ACC112 (cell line): ENCODE measurements around the gene HYOU1.
A peak's percentile ranks its signal among the peaks of the same experiment; 100 is the strongest.
"Not testable (repeated sequence)": the region's sequence is repeated elsewhere in the genome, so short reads cannot be mapped to it uniquely, and the experiment has no call there.

Experiments
- H2AFZ ChIP-seq: fragments of 200-600 bp; sonication (generic); one replicate; pipeline ENCODE4 v1.6.0; 2017; ENCODE audit warnings: antibody characterized with exemption, low read length; ENCODE audit not compliant: unreplicated experiment
- H3K27ac ChIP-seq: fragments of 200-600 bp; sonication (generic); 2 replicates; pipeline ENCODE4 v1.5.1; 2014; ENCODE audit warnings: low read depth, mild to moderate bottlenecking, antibody characterized with exemption, low read length, moderate library complexity
- H3K27me3 ChIP-seq: fragments of 200-600 bp; sonication (generic); 2 replicates; pipeline ENCODE4 v1.6.1; 2014; ENCODE audit warnings: mild to moderate bottlenecking, antibody characterized with exemption, low read length, moderate library complexity, mixed read lengths; ENCODE audit not compliant: insufficient read depth
- H3K36me3 ChIP-seq: fragments of 200-600 bp; sonication (generic); 2 replicates; pipeline ENCODE4 v1.6.1; 2016; ENCODE audit warnings: mild to moderate bottlenecking, antibody characterized with exemption, low read length, moderate library complexity, mixed read lengths; ENCODE audit not compliant: insufficient read depth
- H3K4me1 ChIP-seq: fragments of 200-600 bp; sonication (generic); one replicate; pipeline ENCODE4 v1.6.1; 2016; ENCODE audit warnings: low read length, mixed read lengths; ENCODE audit not compliant: insufficient read depth, unreplicated experiment, control insufficient read depth
- H3K4me3 ChIP-seq: fragments of 200-600 bp; sonication (generic); 2 replicates; pipeline ENCODE4 v1.5.1; 2014; ENCODE audit warnings: mild to moderate bottlenecking, low read depth, low read length
- H3K79me2 ChIP-seq: fragments of 200-600 bp; sonication (generic); one replicate; pipeline ENCODE4 v1.6.0; 2016; ENCODE audit warnings: low read length; ENCODE audit not compliant: control insufficient read depth, unreplicated experiment, insufficient read depth

HYOU1 gene

DNA sequence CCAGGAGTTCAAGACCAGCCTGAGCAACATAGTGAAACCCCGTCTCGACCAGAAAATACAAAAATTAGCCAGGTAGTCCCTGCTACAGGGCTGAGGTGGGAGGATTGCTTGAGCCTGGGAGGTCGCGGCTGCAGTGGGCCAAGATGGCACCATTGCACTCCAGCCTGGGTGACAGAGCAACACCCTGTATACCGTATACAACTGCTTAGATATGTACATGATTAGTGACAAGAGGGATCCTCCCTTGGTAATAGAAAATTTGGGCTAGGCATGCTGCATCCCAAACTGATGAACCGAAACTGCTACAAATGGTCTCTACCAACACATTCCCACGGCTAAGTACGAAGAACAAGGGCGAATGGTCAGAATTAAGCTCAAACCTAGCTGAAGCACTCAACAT lies 14.1 kb downstream of the HYOU1 start:
- no peaks in the 10 kb centered on the region for H3K79me2 ChIP-seq
- no peaks in the 10 kb centered on the region for H3K27me3 ChIP-seq
- no peak overlapping the region for H3K4me3 ChIP-seq

GRCh38 chr11:119041821-119042514 lies 15.0 kb downstream of the HYOU1 start:
- Histone ChIP-seq H3K27me3 (no peaks in the 10 kb centered on the region), H3K79me2 (no peaks in the 10 kb centered on the region), H3K4me3 (no peak overlapping the region), H3K4me1 (no peaks in the 10 kb centered on the region), H3K27ac (no peak overlapping the region), H2AFZ (no peak overlapping the region), H3K36me3 (no peaks in the 10 kb centered on the region)

More for the DNA sequence above, 14.1 kb downstream of the HYOU1 start:
- Histone ChIP-seq H3K27ac (no peak overlapping the region), H3K36me3 (no peaks in the 10 kb centered on the region), H3K4me1 (no peaks in the 10 kb centered on the region), H2AFZ (no peak overlapping the region)

GRCh38 chr11:119039471-119039870 lies 17.5 kb downstream of the HYOU1 start:
- H3K4me1 ChIP-seq, H2AFZ ChIP-seq, H3K36me3 ChIP-seq, H3K4me3 ChIP-seq, H3K27ac ChIP-seq, H3K27me3 ChIP-seq, H3K79me2 ChIP-seq: not testable (repeated sequence)

DNA sequence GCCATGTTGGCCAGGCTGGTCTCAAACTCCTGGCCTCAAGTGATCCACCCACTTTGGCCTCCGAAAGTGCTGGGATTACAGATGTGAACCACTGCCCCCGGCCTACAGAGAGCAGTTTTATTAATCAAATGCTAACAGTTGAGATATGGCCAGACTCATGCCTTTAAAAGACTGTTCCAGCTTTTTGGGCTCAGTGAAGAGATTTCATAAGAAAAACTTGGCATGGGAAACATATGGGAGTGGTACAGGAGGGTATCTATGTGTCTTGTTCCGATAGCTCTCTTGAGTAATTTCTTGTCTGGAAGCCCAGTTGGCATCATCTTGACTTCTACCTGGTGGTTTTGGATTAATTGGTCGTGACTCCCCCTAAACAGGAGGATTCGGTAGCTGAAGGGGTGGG lies 18.1 kb downstream of the HYOU1 start:
- Histone ChIP-seq H2AFZ (no peak overlapping the region), H3K27ac (no peak overlapping the region), H3K79me2 (no peaks in the 10 kb centered on the region), H3K27me3 (no peaks in the 10 kb centered on the region), H3K4me3 (no peak overlapping the region), H3K4me1 (no peaks in the 10 kb centered on the region), H3K36me3 (no peaks in the 10 kb centered on the region)

GRCh38 chr11:119034813-119035212 lies 22.2 kb downstream of the HYOU1 start:
- H3K27ac ChIP-seq: no peak overlapping the region
- no peak overlapping the region for H3K4me3 ChIP-seq
- H2AFZ ChIP-seq: no peak overlapping the region
- H3K36me3 ChIP-seq: no peaks in the 10 kb centered on the region
- no peaks in the 10 kb centered on the region for H3K79me2 ChIP-seq
- H3K27me3 ChIP-seq: no peaks in the 10 kb centered on the region
- no peaks in the 10 kb centered on the region for H3K4me1 ChIP-seq

DNA sequence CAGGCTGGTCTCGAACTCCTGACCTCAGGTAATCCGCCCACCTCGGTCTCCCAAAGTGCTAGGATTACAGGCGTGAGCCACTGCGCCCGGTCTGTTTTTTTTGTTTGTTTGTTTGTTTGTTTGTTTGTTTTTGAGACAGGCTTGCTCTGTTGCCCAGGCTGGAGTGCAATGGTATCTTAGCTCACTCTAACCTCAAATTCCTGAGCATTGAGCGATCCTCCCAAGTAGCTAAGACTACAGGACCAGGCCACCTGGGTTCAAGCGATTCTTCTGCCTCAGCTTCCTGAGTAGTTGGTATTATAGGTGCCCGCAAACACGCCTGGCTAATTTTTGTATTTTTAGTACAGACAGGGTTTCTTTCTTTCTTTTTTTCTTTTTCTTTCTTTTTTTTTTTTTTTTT lies 23.6 kb downstream of the HYOU1 start:
- not testable (repeated sequence) for H3K4me3 ChIP-seq, H3K27ac ChIP-seq, H3K79me2 ChIP-seq, H3K4me1 ChIP-seq, H3K27me3 ChIP-seq, H3K36me3 ChIP-seq, H2AFZ ChIP-seq

DNA sequence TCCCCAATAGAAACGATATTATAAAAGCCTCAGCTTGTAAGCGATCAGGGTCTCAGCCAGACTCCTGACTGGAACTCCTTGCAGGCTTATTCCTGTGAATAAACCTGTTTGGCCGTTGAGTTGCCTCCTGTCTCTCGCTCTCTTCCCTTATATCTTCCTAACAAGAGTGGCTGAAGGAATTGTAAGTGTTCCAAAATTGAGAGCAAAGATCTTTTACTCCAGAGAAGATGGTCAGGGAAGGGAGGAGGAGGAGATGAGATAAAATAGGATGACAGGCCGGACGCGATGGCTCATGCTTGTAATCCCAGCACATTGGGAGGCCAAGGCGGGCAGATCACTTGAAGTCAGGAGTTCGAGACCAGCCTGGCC lies 25.1 kb downstream of the HYOU1 start:
- no peaks in the 10 kb centered on the region for H3K36me3 ChIP-seq
- no peak overlapping the region for H3K27ac ChIP-seq
- no peaks in the 10 kb centered on the region for H3K27me3 ChIP-seq
- no peak overlapping the region for H3K4me3 ChIP-seq
- H2AFZ ChIP-seq: no peak overlapping the region
- no peaks in the 10 kb centered on the region for H3K4me1 ChIP-seq
- no peaks in the 10 kb centered on the region for H3K79me2 ChIP-seq

- Histone ChIP-seq H3K36me3 (no peaks in the 10 kb centered on the region), H3K4me1 (no peaks in the 10 kb centered on the region), H3K27me3 (no peaks in the 10 kb centered on the region), H3K27ac (no peak within 1 kb of the TSS), H3K4me3 (peak within 1 kb of the TSS; percentile 88), H3K79me2 (no peaks in the 10 kb centered on the region), H2AFZ (peak within 1 kb of the TSS; percentile 83)
Observed at GRCh38 chr11:119030329-119031047, 26.5 kb downstream of the HYOU1 start, which contains the start of gene SLC37A4. Gene SLC37A4 (minus strand): TSS chr11:119030877.

DNA sequence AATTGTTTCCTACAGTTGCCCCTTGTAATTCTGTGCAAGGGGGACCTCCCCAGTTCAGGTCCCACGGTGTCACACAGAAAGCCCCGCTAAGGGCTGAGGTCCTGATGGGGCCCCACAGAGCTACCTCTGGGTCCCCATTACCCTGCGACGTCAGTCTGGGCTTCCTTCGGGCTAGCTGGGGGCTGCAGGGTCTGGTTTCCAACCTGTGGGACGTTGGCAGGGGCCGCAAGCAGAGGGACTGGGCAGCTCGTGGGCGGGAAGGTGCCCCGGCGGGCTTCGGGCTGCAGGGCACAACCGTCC lies 27.0 kb downstream of the HYOU1 start:
- peak overlapping the region; percentile 83 for H2AFZ ChIP-seq
- no peaks in the 10 kb centered on the region for H3K79me2 ChIP-seq
- no peaks in the 10 kb centered on the region for H3K4me1 ChIP-seq
- no peak overlapping the region for H3K27ac ChIP-seq
- H3K36me3 ChIP-seq: no peaks in the 10 kb centered on the region
- no peaks in the 10 kb centered on the region for H3K27me3 ChIP-seq
- H3K4me3 ChIP-seq: peak overlapping the region; percentile 88

GRCh38 chr11:119029340-119030028 lies 27.5 kb downstream of the HYOU1 start:
- Histone ChIP-seq H2AFZ (no peak overlapping the region), H3K79me2 (no peaks in the 10 kb centered on the region), H3K36me3 (0 out of 2 replicates have a peak, but pooled peaks cover 2% of the 10 kb centered on the region), H3K27ac (no peak overlapping the region), H3K4me3 (peak overlapping the region; percentile 88), H3K27me3 (no peaks in the 10 kb centered on the region), H3K4me1 (no peaks in the 10 kb centered on the region)

- H2AFZ ChIP-seq: no peak overlapping the region
- 0 out of 2 replicates have a peak, but pooled peaks cover 7% of the 10 kb centered on the region for H3K36me3 ChIP-seq
- peaks cover 4% of the 10 kb centered on the region for H3K4me1 ChIP-seq
- H3K4me3 ChIP-seq: no peak overlapping the region
- no peaks in the 10 kb centered on the region for H3K79me2 ChIP-seq
- H3K27me3 ChIP-seq: no peaks in the 10 kb centered on the region
- H3K27ac ChIP-seq: no peak overlapping the region
Observed at GRCh38 chr11:119029069-119029339, 28.0 kb downstream of the HYOU1 start.
